ENCODE measurements around the gene MEOX1.

DNA sequence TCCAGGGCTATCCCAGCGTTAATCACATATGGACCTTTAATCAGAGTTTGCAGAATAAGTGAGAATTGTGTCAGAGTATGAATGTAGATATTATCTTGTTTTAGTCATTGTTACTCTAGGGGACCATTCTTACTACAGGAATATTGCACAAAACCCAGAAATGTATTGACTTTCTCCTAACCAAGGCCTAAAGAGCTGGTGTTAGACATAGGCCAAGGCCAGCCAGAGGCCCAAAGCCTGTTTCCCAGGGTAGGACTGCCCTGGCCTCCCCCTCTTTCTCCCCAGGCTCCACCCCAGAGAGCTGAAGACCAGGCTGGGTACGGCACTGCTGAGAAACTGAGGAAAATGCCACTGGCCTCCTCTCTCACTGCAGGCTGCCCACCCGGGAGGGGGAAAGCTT is 41.9 kb upstream of the MEOX1 start:
- TF ChIP-seq POLR2A (IDR thresholded peaks at IDR 0.05; ENCODE audit: low read length) (no peak), GATA1 (IDR thresholded peaks at IDR 0.05; ENCODE audit: low read depth, low read length) (no peak)

Data from erythroblast (primary cell).